ENCODE results near the gene SFI1.

Gene SFI1

DNA sequence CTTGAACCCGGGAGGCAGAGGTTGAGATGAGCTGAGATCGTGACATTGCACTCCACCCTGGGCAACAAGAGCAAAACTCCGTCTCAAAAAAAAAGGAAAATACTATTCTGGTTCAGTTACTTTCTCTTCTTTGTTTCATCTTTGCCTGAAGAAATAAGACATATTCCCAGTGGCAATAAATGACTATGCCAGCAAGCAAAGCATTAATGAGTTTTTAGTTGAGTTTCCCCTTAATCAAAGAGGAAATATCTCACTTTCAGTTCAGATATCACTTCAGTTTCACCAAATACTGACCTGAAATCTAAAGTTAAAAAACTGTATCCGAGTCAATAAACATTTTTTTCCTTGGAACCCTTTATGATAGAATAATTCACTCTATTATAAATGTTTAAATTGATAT lies 155.3 kb downstream of the SFI1 start:
- Histone ChIP-seq H3K4me3 (ENCODE audit: low read length in 2 of 2) (no peak overlapping the region), H2AFZ (ENCODE audit: low read length) (no peak overlapping the region), H3K9ac (ENCODE audit: low read depth, low read length, poor library complexity) (no peak overlapping the region), H2BK12ac (ENCODE audit: low read length) (no peak overlapping the region), H3K9me3 (replicated peaks in 1 of 2; ENCODE audit: control insufficient read depth in 2 of 2, insufficient read depth in 1 of 2, low read depth in 1 of 2, low read length in 2 of 2) (no peaks in the 10 kb centered on the region), H4K91ac (ENCODE audit: low read depth, low read length, poor library complexity) (no peak overlapping the region), H3K4ac (ENCODE audit: low read length) (no peak overlapping the region), H3K27ac (replicated peaks; ENCODE audit: low read length) (no peak overlapping the region), H3K14ac (ENCODE audit: low read length) (no peak overlapping the region), H4K8ac (ENCODE audit: low read depth, low read length) (no peak overlapping the region), H3K27me3 (ENCODE audit: control insufficient read depth in 3 of 3, insufficient read depth in 3 of 3, low read depth in 1 of 3, low read length in 3 of 3) (no peaks in the 10 kb centered on the region), H3K79me1 (ENCODE audit: low read depth, low read length) (peaks cover 7% of the 10 kb centered on the region), H3K36me3 (replicated peaks in 1 of 2; ENCODE audit: control insufficient read depth in 2 of 2, insufficient read depth in 2 of 2, low read length in 2 of 2) (peaks cover 10 to 32% of the 10 kb centered on the region in 2 donors), H2BK120ac (ENCODE audit: low read depth, low read length) (no peak overlapping the region), H2AK5ac (ENCODE audit: low read depth, low read length) (no peak overlapping the region), H2BK5ac (ENCODE audit: low read length) (no peak overlapping the region), H3K18ac (ENCODE audit: low read length) (no peak overlapping the region), H3K23ac (ENCODE audit: low read depth, low read length, poor library complexity) (no peak overlapping the region), H3K4me2 (ENCODE audit: insufficient read depth, low read length, poor library complexity, severe bottlenecking) (no peak overlapping the region), H2BK15ac (ENCODE audit: low read length) (no peak overlapping the region), H3K4me1 (ENCODE audit: control insufficient read depth in 2 of 2, insufficient read depth in 1 of 2, low read depth in 1 of 2, low read length in 2 of 2) (no peaks in the 10 kb centered on the region)
- no peak for DNase-seq (ENCODE audit: low spot score)
- WGBS, 2 donors (ENCODE audit: extremely low coverage in 2 of 2, insufficient read length in 2 of 2, insufficient replicate concordance in 1 of 2), result no CpG with 5 or more reads among the region's 4 CpGs

DNA sequence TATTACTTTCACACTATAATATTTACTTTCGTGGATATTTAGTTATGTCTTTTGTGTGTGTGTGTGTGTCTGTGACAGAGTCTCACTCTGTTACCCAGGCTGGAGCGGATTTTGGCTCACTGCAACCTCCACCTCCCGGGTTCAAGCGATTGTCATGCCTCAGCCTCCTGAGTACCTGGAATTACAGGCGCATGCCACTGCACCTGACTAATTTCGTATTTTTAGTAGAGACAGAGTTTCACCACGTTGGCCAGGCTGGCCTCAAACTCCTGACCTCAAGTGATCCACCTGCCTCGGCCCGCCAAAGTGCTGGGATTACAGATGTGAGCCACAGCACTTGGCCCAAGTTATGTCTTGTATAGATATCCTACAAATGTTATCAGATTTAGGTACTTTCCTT lies 155.8 kb downstream of the SFI1 start:
- no peak overlapping the region for H3K4ac ChIP-seq (ENCODE audit: low read length)

GRCh38 chr22:31652911-31653684 lies 156.8 kb downstream of the SFI1 start:
- H2BK120ac ChIP-seq (ENCODE audit: low read depth, low read length), result no peak overlapping the region
- H3K36me3 ChIP-seq (replicated peaks in 1 of 2; ENCODE audit: control insufficient read depth in 2 of 2, insufficient read depth in 2 of 2, low read length in 2 of 2), result peaks cover 5 to 17% of the 10 kb centered on the region in 2 donors
- H2BK15ac ChIP-seq (ENCODE audit: low read length), result no peak overlapping the region
- H3K9me3 ChIP-seq (replicated peaks in 1 of 2; ENCODE audit: control insufficient read depth in 2 of 2, insufficient read depth in 1 of 2, low read depth in 1 of 2, low read length in 2 of 2), result no peaks in the 10 kb centered on the region
- H3K79me1 ChIP-seq (ENCODE audit: low read depth, low read length), result peaks cover 7% of the 10 kb centered on the region
- H3K4ac ChIP-seq (ENCODE audit: low read length), result no peak overlapping the region
- no peak overlapping the region for H3K9ac ChIP-seq (ENCODE audit: low read depth, low read length, poor library complexity)
- H3K14ac ChIP-seq (ENCODE audit: low read length), result no peak overlapping the region
- no peak overlapping the region for H4K8ac ChIP-seq (ENCODE audit: low read depth, low read length)
- no peak overlapping the region for H4K91ac ChIP-seq (ENCODE audit: low read depth, low read length, poor library complexity)
- no peak overlapping the region for H3K18ac ChIP-seq (ENCODE audit: low read length)
- WGBS, 2 donors (ENCODE audit: extremely low coverage in 2 of 2, insufficient read length in 2 of 2, insufficient replicate concordance in 1 of 2), result no CpG with 5 or more reads among the region's 9 CpGs
- no peak for DNase-seq (ENCODE audit: low spot score)
- H2BK12ac ChIP-seq (ENCODE audit: low read length), result no peak overlapping the region
- H3K27me3 ChIP-seq (ENCODE audit: control insufficient read depth in 3 of 3, insufficient read depth in 3 of 3, low read depth in 1 of 3, low read length in 3 of 3), result no peaks in the 10 kb centered on the region
- no peak overlapping the region for H2AK5ac ChIP-seq (ENCODE audit: low read depth, low read length)
- no peak overlapping the region for H2AFZ ChIP-seq (ENCODE audit: low read length)
- no peak overlapping the region for H3K4me2 ChIP-seq (ENCODE audit: insufficient read depth, low read length, poor library complexity, severe bottlenecking)
- H3K4me3 ChIP-seq (ENCODE audit: low read length in 2 of 2), result no peak overlapping the region
- H3K23ac ChIP-seq (ENCODE audit: low read depth, low read length, poor library complexity), result no peak overlapping the region
- no peak overlapping the region for H2BK5ac ChIP-seq (ENCODE audit: low read length)
- H3K4me1 ChIP-seq (ENCODE audit: control insufficient read depth in 2 of 2, insufficient read depth in 1 of 2, low read depth in 1 of 2, low read length in 2 of 2), result no peaks in the 10 kb centered on the region
- H3K27ac ChIP-seq (replicated peaks; ENCODE audit: low read length), result no peak overlapping the region

More for the DNA sequence above, 155.8 kb downstream of the SFI1 start:
- no peak overlapping the region for H2BK15ac ChIP-seq (ENCODE audit: low read length)
- no peak overlapping the region for H2BK5ac ChIP-seq (ENCODE audit: low read length)
- no peaks in the 10 kb centered on the region for H3K9me3 ChIP-seq (replicated peaks in 1 of 2; ENCODE audit: control insufficient read depth in 2 of 2, insufficient read depth in 1 of 2, low read depth in 1 of 2, low read length in 2 of 2)
- no peak overlapping the region for H3K18ac ChIP-seq (ENCODE audit: low read length)
- no peak overlapping the region for H3K4me3 ChIP-seq (ENCODE audit: low read length in 2 of 2)
- H3K4me1 ChIP-seq (ENCODE audit: control insufficient read depth in 2 of 2, insufficient read depth in 1 of 2, low read depth in 1 of 2, low read length in 2 of 2), result no peaks in the 10 kb centered on the region
- no peak for DNase-seq (ENCODE audit: low spot score)
- H3K36me3 ChIP-seq (replicated peaks in 1 of 2; ENCODE audit: control insufficient read depth in 2 of 2, insufficient read depth in 2 of 2, low read length in 2 of 2), result peaks cover 9 to 27% of the 10 kb centered on the region in 2 donors
- no peak overlapping the region for H2AK5ac ChIP-seq (ENCODE audit: low read depth, low read length)
- no peaks in the 10 kb centered on the region for H3K27me3 ChIP-seq (ENCODE audit: control insufficient read depth in 3 of 3, insufficient read depth in 3 of 3, low read depth in 1 of 3, low read length in 3 of 3)
- H2AFZ ChIP-seq (ENCODE audit: low read length), result no peak overlapping the region
- no peak overlapping the region for H3K23ac ChIP-seq (ENCODE audit: low read depth, low read length, poor library complexity)
- no peak overlapping the region for H3K27ac ChIP-seq (replicated peaks; ENCODE audit: low read length)
- H2BK120ac ChIP-seq (ENCODE audit: low read depth, low read length), result no peak overlapping the region
- H4K91ac ChIP-seq (ENCODE audit: low read depth, low read length, poor library complexity), result no peak overlapping the region
- WGBS, 2 donors (ENCODE audit: extremely low coverage in 2 of 2, insufficient read length in 2 of 2, insufficient replicate concordance in 1 of 2), result no CpG with 5 or more reads among the region's 9 CpGs
- H3K9ac ChIP-seq (ENCODE audit: low read depth, low read length, poor library complexity), result no peak overlapping the region
- H3K14ac ChIP-seq (ENCODE audit: low read length), result no peak overlapping the region
- H3K4me2 ChIP-seq (ENCODE audit: insufficient read depth, low read length, poor library complexity, severe bottlenecking), result no peak overlapping the region
- no peak overlapping the region for H4K8ac ChIP-seq (ENCODE audit: low read depth, low read length)
- H2BK12ac ChIP-seq (ENCODE audit: low read length), result no peak overlapping the region
- peaks cover 7% of the 10 kb centered on the region for H3K79me1 ChIP-seq (ENCODE audit: low read depth, low read length)

DNA sequence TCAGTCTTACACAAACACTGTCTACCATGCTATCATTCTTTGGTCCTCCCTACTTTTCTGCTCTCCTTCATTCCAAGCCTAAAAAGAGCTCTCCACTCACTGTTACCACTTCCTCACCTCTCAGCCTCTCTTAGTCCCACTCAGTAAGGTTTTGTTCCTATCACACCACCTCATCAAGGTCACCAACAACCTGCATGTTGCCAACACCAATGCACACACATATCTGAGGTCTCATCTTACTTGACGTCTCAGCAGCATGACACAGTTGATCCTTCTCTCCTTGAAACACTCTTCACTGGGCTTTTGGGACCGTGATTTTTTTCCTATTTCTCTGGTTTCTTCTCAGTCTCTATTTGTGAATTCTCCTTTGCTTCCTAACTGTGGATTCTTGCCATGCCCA lies 157.6 kb downstream of the SFI1 start:
- no peaks in the 10 kb centered on the region for H3K4me1 ChIP-seq (ENCODE audit: control insufficient read depth in 2 of 2, insufficient read depth in 1 of 2, low read depth in 1 of 2, low read length in 2 of 2)
- no peak overlapping the region for H3K4ac ChIP-seq (ENCODE audit: low read length)
- DNase-seq (ENCODE audit: low spot score), result no peak
- H3K4me3 ChIP-seq (ENCODE audit: low read length in 2 of 2), result no peak overlapping the region
- H3K27me3 ChIP-seq (ENCODE audit: control insufficient read depth in 3 of 3, insufficient read depth in 3 of 3, low read depth in 1 of 3, low read length in 3 of 3), result no peaks in the 10 kb centered on the region
- no peak overlapping the region for H2BK15ac ChIP-seq (ENCODE audit: low read length)
- H3K14ac ChIP-seq (ENCODE audit: low read length), result no peak overlapping the region
- no peak overlapping the region for H2AK5ac ChIP-seq (ENCODE audit: low read depth, low read length)
- H4K91ac ChIP-seq (ENCODE audit: low read depth, low read length, poor library complexity), result no peak overlapping the region
- peaks cover 7% of the 10 kb centered on the region for H3K79me1 ChIP-seq (ENCODE audit: low read depth, low read length)
- no peak overlapping the region for H2AFZ ChIP-seq (ENCODE audit: low read length)
- H4K8ac ChIP-seq (ENCODE audit: low read depth, low read length), result no peak overlapping the region
- no peak overlapping the region for H2BK12ac ChIP-seq (ENCODE audit: low read length)
- H3K36me3 ChIP-seq (replicated peaks in 1 of 2; ENCODE audit: control insufficient read depth in 2 of 2, insufficient read depth in 2 of 2, low read length in 2 of 2), result peaks cover 4 to 11% of the 10 kb centered on the region in 2 donors
- H3K9ac ChIP-seq (ENCODE audit: low read depth, low read length, poor library complexity), result no peak overlapping the region
- H3K9me3 ChIP-seq (replicated peaks in 1 of 2; ENCODE audit: control insufficient read depth in 2 of 2, insufficient read depth in 1 of 2, low read depth in 1 of 2, low read length in 2 of 2), result no peaks in the 10 kb centered on the region
- H2BK5ac ChIP-seq (ENCODE audit: low read length), result no peak overlapping the region
- no peak overlapping the region for H3K18ac ChIP-seq (ENCODE audit: low read length)
- H3K23ac ChIP-seq (ENCODE audit: low read depth, low read length, poor library complexity), result no peak overlapping the region
- H2BK120ac ChIP-seq (ENCODE audit: low read depth, low read length), result no peak overlapping the region
- WGBS, 2 donors (ENCODE audit: extremely low coverage in 2 of 2, insufficient read length in 2 of 2, insufficient replicate concordance in 1 of 2), result no CpG with 5 or more reads among the region's 2 CpGs
- H3K4me2 ChIP-seq (ENCODE audit: insufficient read depth, low read length, poor library complexity, severe bottlenecking), result no peak overlapping the region
- no peak overlapping the region for H3K27ac ChIP-seq (replicated peaks; ENCODE audit: low read length)

Measured in neuronal stem cell (in vitro differentiated cells).